ENCODE results near the gene MACO1.

DNA sequence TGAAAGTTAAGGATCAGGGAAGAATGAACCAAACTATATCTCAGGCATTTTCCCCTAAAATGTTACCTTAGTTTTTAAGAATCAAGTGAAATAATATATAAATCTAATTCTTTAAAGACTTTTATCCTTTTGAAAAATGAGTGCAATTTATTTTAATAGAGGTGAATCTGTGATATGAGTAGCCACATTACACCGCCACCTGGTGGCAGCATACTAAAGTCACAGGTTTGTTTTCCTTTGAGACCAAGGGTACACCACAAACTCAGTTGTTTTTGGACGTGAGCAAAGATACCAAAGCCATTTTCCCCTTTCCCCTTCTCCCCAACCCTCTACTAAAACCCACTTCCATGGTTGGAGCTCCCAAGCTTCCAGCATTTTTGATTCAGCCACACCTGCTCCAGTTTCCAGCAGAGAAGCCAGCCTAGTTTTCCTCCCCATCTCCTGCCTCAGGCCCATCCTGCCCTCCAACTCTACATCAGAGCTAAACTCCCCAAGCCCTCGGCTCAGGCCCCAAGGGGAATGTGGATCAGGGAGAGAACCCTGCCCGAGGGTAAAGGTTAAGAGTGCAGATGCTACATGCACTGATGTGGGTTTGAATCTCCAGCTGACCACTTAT is 89.9 kb downstream of the MACO1 start:
- TF ChIP-seq, protein P1, sequence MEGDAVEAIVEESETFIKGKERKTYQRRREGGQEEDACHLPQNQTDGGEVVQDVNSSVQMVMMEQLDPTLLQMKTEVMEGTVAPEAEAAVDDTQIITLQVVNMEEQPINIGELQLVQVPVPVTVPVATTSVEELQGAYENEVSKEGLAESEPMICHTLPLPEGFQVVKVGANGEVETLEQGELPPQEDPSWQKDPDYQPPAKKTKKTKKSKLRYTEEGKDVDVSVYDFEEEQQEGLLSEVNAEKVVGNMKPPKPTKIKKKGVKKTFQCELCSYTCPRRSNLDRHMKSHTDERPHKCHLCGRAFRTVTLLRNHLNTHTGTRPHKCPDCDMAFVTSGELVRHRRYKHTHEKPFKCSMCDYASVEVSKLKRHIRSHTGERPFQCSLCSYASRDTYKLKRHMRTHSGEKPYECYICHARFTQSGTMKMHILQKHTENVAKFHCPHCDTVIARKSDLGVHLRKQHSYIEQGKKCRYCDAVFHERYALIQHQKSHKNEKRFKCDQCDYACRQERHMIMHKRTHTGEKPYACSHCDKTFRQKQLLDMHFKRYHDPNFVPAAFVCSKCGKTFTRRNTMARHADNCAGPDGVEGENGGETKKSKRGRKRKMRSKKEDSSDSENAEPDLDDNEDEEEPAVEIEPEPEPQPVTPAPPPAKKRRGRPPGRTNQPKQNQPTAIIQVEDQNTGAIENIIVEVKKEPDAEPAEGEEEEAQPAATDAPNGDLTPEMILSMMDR (IDR thresholded peaks at IDR 0.05 in 8 of 11, conservative IDR thresholded peaks at IDR 0.05 in 3 of 11): peak; percentile 70 to 86 (median 75)
- TF ChIP-seq POLR2A (IDR thresholded peaks at IDR 0.05) (no peak), POLR2AphosphoS5 (IDR thresholded peaks at IDR 0.05) (no peak)
